Liver (tissue), 3 donors: Measurements from ENCODE around the gene ADIG.

Experiments
- ATF3 ChIP-seq: IDR thresholded peaks from 2 replicates; pipeline ENCODE4 v1.6.1; 2016; ENCODE audit warnings: antibody characterized with exemption
- CTCF ChIP-seq: fragments of 150-350 bp; IDR thresholded peaks from 2 replicates; pipeline ENCODE4 v1.5.1; 2017; ENCODE audit warnings: improper control_type of control experiment, low read depth, low read length; ENCODE audit not compliant: missing input control
- EGR1 ChIP-seq, 2 donors: IDR thresholded peaks; 2 replicates each; pipeline ENCODE4 v1.6.1; 2016 to 2018; ENCODE audit warnings: antibody characterized with exemption in 2 of 2, low read depth in 2 of 2
- GABPA ChIP-seq, 2 donors: IDR thresholded peaks in 1 of 2; conservative IDR thresholded peaks in 1 of 2; 2 replicates each; pipeline ENCODE4 v1.6.1; 2016; ENCODE audit warnings: antibody characterized with exemption in 2 of 2, mild to moderate bottlenecking in 1 of 2, moderate library complexity in 1 of 2
- JUND ChIP-seq, 2 donors: IDR thresholded peaks; 2 replicates each; pipeline ENCODE4 v1.6.1; 2016; ENCODE audit warnings: antibody characterized with exemption in 2 of 2
- MAX ChIP-seq: IDR thresholded peaks from 2 replicates; pipeline ENCODE4 v1.6.1; 2016; ENCODE audit warnings: antibody characterized with exemption
- NR2F2 ChIP-seq: IDR thresholded peaks from 2 replicates; pipeline ENCODE4 v1.6.1; 2016; ENCODE audit warnings: antibody characterized with exemption
- RAD21 ChIP-seq, 2 donors: IDR thresholded peaks; 2 replicates each; pipeline ENCODE4 v1.6.1; 2016; ENCODE audit warnings: antibody characterized with exemption in 2 of 2, mild to moderate bottlenecking in 2 of 2
- REST ChIP-seq: IDR thresholded peaks from 2 replicates; pipeline ENCODE4 v1.6.1; 2016; ENCODE audit warnings: antibody characterized with exemption, mild to moderate bottlenecking
- SP1 ChIP-seq: IDR thresholded peaks from 2 replicates; pipeline ENCODE4 v1.6.1; 2018; ENCODE audit warnings: antibody characterized with exemption, mild to moderate bottlenecking
- TAF1 ChIP-seq: conservative IDR thresholded peaks from 2 replicates; pipeline ENCODE4 v1.6.1; 2016; ENCODE audit warnings: antibody characterized with exemption, mild to moderate bottlenecking
- YY1 ChIP-seq: IDR thresholded peaks from 2 replicates; pipeline ENCODE4 v1.6.1; 2016; ENCODE audit warnings: antibody characterized with exemption, mild to moderate bottlenecking
- ZBTB33 ChIP-seq: IDR thresholded peaks from 2 replicates; pipeline ENCODE4 v1.6.1; 2016; ENCODE audit warnings: antibody characterized with exemption
- donor health status: healthy.
- donor health status: healthy.

- no peak for TF ChIP-seq TAF1
- no peak for TF ChIP-seq CTCF
- no peak for TF ChIP-seq MAX
- no peak for TF ChIP-seq NR2F2
- no peak for TF ChIP-seq JUND (IDR thresholded peaks at IDR 0.05)
- no peak for TF ChIP-seq RAD21 (IDR thresholded peaks at IDR 0.05)
- no peak for TF ChIP-seq ATF3
- TF ChIP-seq SP1 = no peak
- TF ChIP-seq YY1 = no peak
- no peak for TF ChIP-seq REST
- TF ChIP-seq GABPA (IDR thresholded peaks at IDR 0.05 in 1 of 2, conservative IDR thresholded peaks at IDR 0.05 in 1 of 2) = no peak
- TF ChIP-seq EGR1 (IDR thresholded peaks at IDR 0.05; ENCODE audit: low read depth in 2 of 2) = no peak
- no peak for TF ChIP-seq ZBTB33
These were observed 33.5 kb upstream of the ADIG start for GRCh38 chr20:38547288-38548085.
